Omental fat pad (tissue), 4 donors: ENCODE data around the gene NDN. TPM values are rescaled to one million over a fixed set of nuclear protein-coding genes. Genes with fewer than 3 reads are reported as not detected.
A peak's percentile ranks its signal among the peaks of the same experiment; 100 is the strongest.

Source experiments
- ATAC-seq: fragments of 150-250 bp; one replicate; pipeline ENCODE4 v1.9.1; 2016; ENCODE audit warnings: mild to moderate bottlenecking, moderate library complexity; ENCODE audit not compliant: low FRiP score
- DNase-seq: peaks from one replicate; pipeline ENCODE4 v3.0.0-alpha.2; 2019; ENCODE audit warnings: low spot score
- CTCF ChIP-seq, 3 donors: fragments of 450-650 bp; IDR thresholded peaks; one replicate each; pipeline ENCODE4 v1.5.1; 2016 to 2017; ENCODE audit warnings: antibody characterized with exemption in 3 of 3, mild to moderate bottlenecking in 3 of 3, moderate library complexity in 2 of 3
- total RNA-seq, 4 donors: library from RNA; depleted of rRNA; stranded (reverse); fragments of >200 nt; gene quantifications; one replicate each; pipeline ENCODE4 v1.1.0, GENCODE V29; 2016

The NDN gene
- total RNA-seq, 4 donors from 2014 or later, result 83.0 to 135 (median 107) TPM

GRCh38 chr15:23647421-23648370 is 39.4 kb downstream of the NDN start, which contains the start of gene MAGEL2:
Gene MAGEL2 (minus strand): TSS chr15:23647867. CDS start chr15:23647742, 125 bp downstream.
- DNase-seq, result no peak
- ATAC-seq, result peak; percentile 11
- TF ChIP-seq CTCF (IDR thresholded peaks at IDR 0.05), result no peak

DNA sequence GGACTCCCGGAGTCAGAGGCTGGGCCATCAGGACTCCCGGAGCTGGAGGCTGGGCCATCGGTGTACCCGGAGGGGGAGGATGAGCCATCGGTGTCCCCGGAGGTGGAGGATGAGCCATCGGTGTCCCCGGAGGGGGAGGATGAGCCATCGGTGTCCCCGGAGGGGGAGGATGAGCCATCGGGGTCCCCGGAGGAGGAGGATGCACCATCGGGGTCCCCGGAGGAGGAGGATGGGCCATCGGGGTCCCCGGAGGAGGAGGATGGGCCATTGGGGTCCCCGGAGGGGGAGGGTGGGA is 40.2 kb downstream of the NDN start:
- no peak for DNase-seq
- no peak for ATAC-seq
- TF ChIP-seq CTCF (IDR thresholded peaks at IDR 0.05), result no peak

DNA sequence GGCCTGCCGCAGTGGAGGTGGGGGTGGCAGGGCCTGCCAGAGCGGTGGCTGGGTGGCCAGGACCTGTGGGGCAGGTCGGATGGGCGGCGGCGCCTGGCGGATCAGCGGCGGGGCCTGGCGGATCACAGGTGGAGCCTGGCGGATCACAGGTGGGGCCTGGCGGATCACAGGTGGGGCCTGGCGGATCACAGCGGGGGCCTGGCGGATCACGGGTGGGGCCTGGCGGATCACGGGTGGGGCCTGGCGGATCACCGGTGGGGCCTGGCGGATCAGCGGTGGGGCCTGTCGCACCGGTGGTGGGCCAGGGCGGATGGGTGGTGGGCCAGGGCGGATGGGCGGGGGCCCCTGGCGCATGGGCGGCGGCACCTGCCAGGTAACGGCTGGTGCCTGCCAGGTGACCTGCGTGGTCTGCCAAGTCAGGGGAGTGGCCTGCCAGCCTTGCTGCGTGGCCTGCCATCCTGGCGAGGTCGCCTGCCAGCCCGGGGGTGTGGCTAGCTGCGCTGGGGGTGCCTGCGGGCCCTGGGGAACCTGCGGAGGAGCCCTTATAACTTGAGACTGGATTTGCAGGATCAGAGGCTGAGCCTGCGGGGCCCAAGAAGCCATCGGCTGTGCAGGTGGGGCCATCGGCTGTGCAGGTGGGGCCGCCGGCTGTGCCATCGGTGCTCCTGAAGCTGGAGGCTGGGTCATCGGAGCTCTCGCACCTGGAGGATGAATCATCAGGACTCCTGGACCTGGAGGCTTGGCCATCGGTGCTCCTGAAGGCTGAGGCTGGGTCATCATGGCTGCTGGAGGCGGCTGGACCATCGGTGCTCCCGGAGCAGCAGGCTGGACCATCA is 40.7 kb downstream of the NDN start:
- no peak for TF ChIP-seq CTCF (IDR thresholded peaks at IDR 0.05)
- ATAC-seq, result no peak
- no peak for DNase-seq

- no peak for TF ChIP-seq CTCF (IDR thresholded peaks at IDR 0.05)
- ATAC-seq, result no peak
- no peak for DNase-seq
These were observed 41.5 kb downstream of the NDN start for GRCh38 chr15:23645371-23646164.

- ATAC-seq (no peak), DNase-seq (no peak)
- no peak for TF ChIP-seq CTCF (IDR thresholded peaks at IDR 0.05)
These were observed 42.3 kb downstream of the NDN start for GRCh38 chr15:23644829-23645228.

GRCh38 chr15:23642413-23643044 is 44.6 kb downstream of the NDN start:
- DNase-seq, result no peak
- ATAC-seq, result peak; percentile 62
- TF ChIP-seq CTCF (IDR thresholded peaks at IDR 0.05), result peak in 1 of 3 donors; percentile 7
